Stomach smooth muscle (tissue), 2 donors: ENCODE results near the gene SPAG7.

Source experiments
- H3K27ac ChIP-seq: one replicate; pipeline ENCODE4 v1.7.0; 2013; ENCODE audit warnings: mild to moderate bottlenecking, low read length, inconsistent platforms
- H3K27me3 ChIP-seq, 2 donors: one replicate each; pipeline ENCODE4 v1.7.0; 2013; ENCODE audit warnings: low read length in 2 of 2; ENCODE audit not compliant: insufficient read depth in 2 of 2, control insufficient read depth in 1 of 2
- H3K36me3 ChIP-seq, 2 donors: one replicate each; pipeline ENCODE4 v1.7.0; 2013; ENCODE audit warnings: low read length in 2 of 2; ENCODE audit not compliant: control insufficient read depth in 2 of 2, insufficient read depth in 2 of 2
- H3K4me1 ChIP-seq: one replicate; pipeline ENCODE4 v1.7.0; 2013; ENCODE audit warnings: low read length; ENCODE audit not compliant: control insufficient read depth, insufficient read depth
- H3K4me3 ChIP-seq, 2 donors: one replicate each; pipeline ENCODE4 v1.7.0; 2013; ENCODE audit warnings: low read length in 2 of 2
- H3K9ac ChIP-seq, 2 donors: one replicate each; pipeline ENCODE4 v1.7.0; 2013; ENCODE audit warnings: low read length in 2 of 2, mild to moderate bottlenecking in 1 of 2
- H3K9me3 ChIP-seq, 2 donors: one replicate each; pipeline ENCODE4 v1.7.0; 2013; ENCODE audit warnings: low read length in 2 of 2; ENCODE audit not compliant: control insufficient read depth in 2 of 2
- donor health status: healthy.
- donor health status: Pancreatic carcinoma.

SPAG7 gene

DNA sequence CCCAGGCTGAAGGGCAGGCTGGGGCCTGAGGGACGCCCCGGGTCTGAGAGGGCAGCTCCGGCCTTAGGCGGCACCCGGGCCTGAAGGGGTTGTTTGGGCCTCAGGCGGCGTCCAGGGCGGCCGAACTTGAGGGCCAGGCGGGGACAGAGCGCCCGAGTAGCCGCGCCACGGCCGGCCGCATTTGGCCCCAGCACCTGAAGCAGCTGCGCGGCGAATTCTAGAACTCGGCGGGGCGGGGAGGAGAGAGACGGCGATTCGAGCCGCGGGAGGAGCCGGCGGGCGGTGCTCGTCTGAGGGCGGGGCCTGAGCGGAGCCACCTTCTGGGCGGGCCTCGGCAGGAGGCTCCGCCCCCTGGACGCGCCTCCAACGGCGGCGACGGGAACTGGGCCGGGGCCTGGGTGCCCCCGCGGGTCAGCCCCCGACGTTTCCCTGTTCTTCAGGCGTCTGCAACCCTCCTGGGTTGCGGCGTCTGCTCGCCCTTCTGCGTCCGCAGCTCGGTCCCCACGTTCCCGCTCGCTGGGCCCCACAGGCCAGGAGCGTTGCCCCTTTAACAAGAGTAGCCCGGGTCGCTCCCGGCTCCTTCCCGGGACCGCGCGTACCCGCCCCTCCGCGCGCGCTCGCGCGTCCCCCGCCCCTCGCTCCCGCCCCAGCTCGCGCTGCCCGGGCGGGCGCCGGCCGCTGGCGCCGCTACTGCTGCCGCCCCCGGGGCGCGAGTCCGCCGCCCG, 29.8 kb upstream of the SPAG7 start, which contains the start of the genes INCA1 and KIF1C:
Gene INCA1 (minus strand): TSS at position 221 of the 725 bp plus-strand sequence. CDS start 3,085 bp downstream, outside the sequence.
Gene KIF1C (plus strand): TSS at position 649 of the 725 bp plus-strand sequence. CDS start 2,297 bp downstream, outside the sequence.
- H3K9ac ChIP-seq, result peak within 1 kb of the TSS; percentile 83
- H3K4me3 ChIP-seq, result peak within 1 kb of the TSS; percentile 93 to 96
- peaks cover 39% of the 10 kb centered on the region for H3K4me1 ChIP-seq
- H3K9me3 ChIP-seq, result no peaks in the 10 kb centered on the region
- H3K27me3 ChIP-seq, result no peaks in the 10 kb centered on the region
- peaks cover 14 to 16% of the 10 kb centered on the region in 2 donors for H3K36me3 ChIP-seq
- peak within 1 kb of the TSS; percentile 89 for H3K27ac ChIP-seq

- Histone ChIP-seq H3K4me1 (peaks cover 19% of the 10 kb centered on the region), H3K4me3 (no peak overlapping the region), H3K27me3 (no peaks in the 10 kb centered on the region), H3K9ac (no peak overlapping the region), H3K36me3 (no peaks in the 10 kb centered on the region), H3K9me3 (no peaks in the 10 kb centered on the region), H3K27ac (no peak overlapping the region)
Measured at GRCh38 chr17:4994081-4994595, 26.5 kb upstream of the SPAG7 start.

DNA sequence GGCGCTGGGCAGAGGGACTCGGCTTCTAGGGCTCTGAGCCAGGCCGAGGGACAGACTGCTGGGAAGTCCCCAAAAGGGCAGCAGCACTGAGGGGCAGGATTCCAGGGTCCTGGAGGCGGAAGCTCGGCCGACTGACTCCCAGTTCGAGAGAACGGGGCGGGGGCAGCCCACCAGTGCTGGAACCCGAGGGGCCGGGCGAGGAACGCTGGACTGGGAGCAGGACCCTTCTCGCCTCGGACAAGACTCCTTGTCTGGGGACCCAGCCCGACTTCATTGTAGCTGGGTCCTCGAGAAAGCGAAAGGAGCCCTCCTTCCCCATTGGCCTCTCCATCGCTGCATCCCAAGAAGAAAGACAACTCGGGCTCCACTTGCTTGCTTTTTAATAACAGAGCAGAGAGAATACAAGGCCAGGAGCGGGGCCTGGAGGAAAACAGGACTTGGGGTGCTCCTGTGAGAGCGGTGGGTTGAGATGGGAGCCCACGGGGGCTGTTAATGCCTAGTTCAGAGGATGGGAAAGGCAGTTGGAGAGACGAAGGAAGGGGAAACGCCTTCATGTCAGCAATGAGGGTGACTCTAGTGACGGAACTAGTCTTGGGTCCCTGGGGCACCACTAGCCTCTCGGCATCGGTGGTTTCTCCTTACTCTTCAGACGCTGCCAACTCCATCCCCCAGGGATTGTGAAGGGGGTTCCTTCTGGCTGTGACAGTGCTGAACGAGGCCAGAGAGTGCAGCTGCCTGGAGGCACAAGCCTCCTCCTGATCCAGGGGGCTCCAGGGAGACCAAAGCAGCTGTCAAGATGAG, 20.4 kb upstream of the SPAG7 start:
- peaks cover 6 to 7% of the 10 kb centered on the region in 2 donors for H3K36me3 ChIP-seq
- H3K27me3 ChIP-seq, result no peaks in the 10 kb centered on the region
- H3K4me1 ChIP-seq, result peaks cover 32% of the 10 kb centered on the region
- peak overlapping the region; percentile 93 for H3K27ac ChIP-seq
- peak overlapping the region; percentile 90 to 91 for H3K9ac ChIP-seq
- no peaks in the 10 kb centered on the region for H3K9me3 ChIP-seq
- peak overlapping the region; percentile 88 to 90 for H3K4me3 ChIP-seq

GRCh38 chr17:4986951-4987766, 19.5 kb upstream of the SPAG7 start, which contains the start of gene CAMTA2:
Gene CAMTA2, minus strand, starts transcription at chr17:4987675. Its CDS starts 1,453 bp downstream, at chr17:4986222.
- H3K4me3 ChIP-seq, result peak within 1 kb of the TSS; percentile 88 to 90
- H3K9me3 ChIP-seq, result no peaks in the 10 kb centered on the region
- no peaks in the 10 kb centered on the region for H3K27me3 ChIP-seq
- H3K4me1 ChIP-seq, result peaks cover 32% of the 10 kb centered on the region
- H3K27ac ChIP-seq, result peak within 1 kb of the TSS; percentile 93
- H3K9ac ChIP-seq, result peak within 1 kb of the TSS; percentile 90 to 91
- peaks cover 12 to 13% of the 10 kb centered on the region in 2 donors for H3K36me3 ChIP-seq

GRCh38 chr17:4986403-4986802, 18.8 kb upstream of the SPAG7 start:
- no peaks in the 10 kb centered on the region for H3K27me3 ChIP-seq
- H3K36me3 ChIP-seq, result peaks cover 17 to 18% of the 10 kb centered on the region in 2 donors
- H3K9ac ChIP-seq, result peak overlapping the region; percentile 90 to 91
- H3K4me1 ChIP-seq, result peaks cover 32% of the 10 kb centered on the region
- H3K9me3 ChIP-seq, result no peaks in the 10 kb centered on the region
- H3K27ac ChIP-seq, result peak overlapping the region; percentile 93
- H3K4me3 ChIP-seq, result peak overlapping the region; percentile 88 to 90

GRCh38 chr17:4982305-4982704, 14.7 kb upstream of the SPAG7 start:
- peaks cover 41 to 42% of the 10 kb centered on the region in 2 donors for H3K36me3 ChIP-seq
- H3K27me3 ChIP-seq, result no peaks in the 10 kb centered on the region
- H3K9me3 ChIP-seq, result no peaks in the 10 kb centered on the region
- peaks cover 21% of the 10 kb centered on the region for H3K4me1 ChIP-seq
- H3K9ac ChIP-seq, result no peak overlapping the region
- no peak overlapping the region for H3K4me3 ChIP-seq
- H3K27ac ChIP-seq, result no peak overlapping the region

DNA sequence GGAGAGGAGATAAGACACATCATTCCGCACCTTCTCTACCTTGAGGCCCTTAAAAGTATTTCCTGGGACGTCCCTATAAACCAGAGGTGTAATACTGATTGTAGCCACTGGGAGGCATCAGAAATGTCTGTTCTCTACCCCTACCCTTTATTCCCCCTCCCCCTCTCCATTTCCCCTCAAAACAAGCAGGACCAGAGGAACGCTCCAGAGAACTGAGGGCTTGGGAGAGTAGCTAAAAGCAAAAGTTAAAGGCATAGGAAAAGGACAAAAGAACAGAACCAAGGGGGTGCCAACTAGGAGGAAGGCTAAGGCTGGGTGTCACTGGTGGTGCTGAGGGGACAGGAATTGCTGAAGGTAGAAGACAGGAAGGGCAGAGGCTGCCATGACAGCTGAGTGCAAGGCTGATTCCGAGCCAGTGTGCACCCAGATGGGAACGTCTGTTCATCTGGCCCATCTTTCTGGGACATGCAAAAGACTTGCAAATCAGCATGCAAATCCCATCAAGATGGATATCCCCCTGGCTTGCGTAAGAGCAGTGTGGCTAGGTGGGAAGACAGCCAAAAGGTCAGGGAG, 13.1 kb upstream of the SPAG7 start:
- Histone ChIP-seq H3K4me1 (peaks cover 7% of the 10 kb centered on the region), H3K36me3 (peaks cover 47 to 48% of the 10 kb centered on the region in 2 donors), H3K9me3 (no peaks in the 10 kb centered on the region), H3K4me3 (no peak overlapping the region), H3K9ac (no peak overlapping the region), H3K27me3 (no peaks in the 10 kb centered on the region), H3K27ac (no peak overlapping the region)

DNA sequence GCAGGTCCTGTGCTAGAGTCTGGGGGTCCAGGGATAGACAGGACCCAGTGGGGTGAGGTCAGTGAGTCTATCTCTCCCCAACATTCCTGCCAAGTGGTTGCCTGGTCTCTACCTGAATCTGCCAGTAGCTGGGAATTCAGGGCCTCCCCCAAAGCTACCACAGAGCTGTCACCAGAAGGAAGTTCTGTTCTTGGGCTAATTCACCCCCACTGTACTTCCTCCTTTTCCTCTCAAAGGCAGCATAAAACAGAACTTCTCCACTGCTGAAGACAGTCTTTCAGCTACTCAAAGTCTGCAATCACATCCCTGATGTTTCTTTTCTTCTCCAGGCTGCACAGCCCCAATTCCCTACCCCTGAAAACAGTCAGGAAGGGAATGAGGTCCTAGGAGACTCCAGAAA, 11.1 kb upstream of the SPAG7 start:
- no peak overlapping the region for H3K27ac ChIP-seq
- peak overlapping the region in 1 of 2 donors; percentile 13 for H3K9ac ChIP-seq
- H3K4me1 ChIP-seq, result peaks cover 19% of the 10 kb centered on the region
- no peaks in the 10 kb centered on the region for H3K27me3 ChIP-seq
- H3K36me3 ChIP-seq, result peaks cover 48 to 56% of the 10 kb centered on the region in 2 donors
- H3K9me3 ChIP-seq, result no peaks in the 10 kb centered on the region
- no peak overlapping the region for H3K4me3 ChIP-seq

DNA sequence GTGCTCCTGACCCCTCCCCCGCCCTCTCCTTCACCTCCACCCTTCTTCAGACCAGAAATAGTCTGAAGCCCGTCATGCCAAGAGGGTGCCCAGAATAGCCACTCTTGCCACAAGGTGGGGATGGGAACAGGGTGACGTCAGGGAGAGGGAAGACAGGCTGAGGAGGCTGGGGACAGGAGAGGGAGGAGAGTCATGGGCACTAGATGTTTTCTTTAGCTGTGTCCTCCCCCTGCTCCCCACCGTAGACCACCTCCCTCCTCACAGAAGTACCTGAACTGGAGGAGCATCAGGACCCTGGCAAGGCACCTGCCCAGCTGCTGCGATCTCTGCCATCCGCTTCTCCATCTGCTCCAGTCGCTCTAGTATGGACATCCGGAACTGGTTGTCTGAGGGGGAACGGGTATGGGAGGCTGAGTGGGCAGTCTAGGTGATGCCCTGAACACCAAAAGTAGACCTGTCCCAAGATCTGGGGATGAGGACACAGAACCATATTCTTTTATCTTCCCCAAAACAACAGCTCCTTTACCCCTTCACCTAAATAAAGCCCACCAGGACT, 6.6 kb upstream of the SPAG7 start:
- no peaks in the 10 kb centered on the region for H3K27me3 ChIP-seq
- peak overlapping the region in 1 of 2 donors; percentile 8 for H3K4me3 ChIP-seq
- peak overlapping the region; percentile 53 for H3K27ac ChIP-seq
- peaks cover 48 to 65% of the 10 kb centered on the region in 2 donors for H3K36me3 ChIP-seq
- H3K9ac ChIP-seq, result peak overlapping the region in 1 of 2 donors; percentile 55
- no peaks in the 10 kb centered on the region for H3K9me3 ChIP-seq
- peaks cover 30% of the 10 kb centered on the region for H3K4me1 ChIP-seq
